Cardiac atrium fibroblast (primary cell): ENCODE data around the gene UBE2E1. TPM values are rescaled to one million over a fixed set of nuclear protein-coding genes. Genes with fewer than 3 reads are reported as not detected.

Source experiments
- total RNA-seq: library from RNA; depleted of rRNA; stranded (reverse); fragments of >200 nt; gene quantifications from 2 replicates; pipeline ENCODE4 v1.2.3, GENCODE V29; 2015

Gene UBE2E1
- 72.2 and 85.2 TPM in 2 replicates for total RNA-seq

DNA sequence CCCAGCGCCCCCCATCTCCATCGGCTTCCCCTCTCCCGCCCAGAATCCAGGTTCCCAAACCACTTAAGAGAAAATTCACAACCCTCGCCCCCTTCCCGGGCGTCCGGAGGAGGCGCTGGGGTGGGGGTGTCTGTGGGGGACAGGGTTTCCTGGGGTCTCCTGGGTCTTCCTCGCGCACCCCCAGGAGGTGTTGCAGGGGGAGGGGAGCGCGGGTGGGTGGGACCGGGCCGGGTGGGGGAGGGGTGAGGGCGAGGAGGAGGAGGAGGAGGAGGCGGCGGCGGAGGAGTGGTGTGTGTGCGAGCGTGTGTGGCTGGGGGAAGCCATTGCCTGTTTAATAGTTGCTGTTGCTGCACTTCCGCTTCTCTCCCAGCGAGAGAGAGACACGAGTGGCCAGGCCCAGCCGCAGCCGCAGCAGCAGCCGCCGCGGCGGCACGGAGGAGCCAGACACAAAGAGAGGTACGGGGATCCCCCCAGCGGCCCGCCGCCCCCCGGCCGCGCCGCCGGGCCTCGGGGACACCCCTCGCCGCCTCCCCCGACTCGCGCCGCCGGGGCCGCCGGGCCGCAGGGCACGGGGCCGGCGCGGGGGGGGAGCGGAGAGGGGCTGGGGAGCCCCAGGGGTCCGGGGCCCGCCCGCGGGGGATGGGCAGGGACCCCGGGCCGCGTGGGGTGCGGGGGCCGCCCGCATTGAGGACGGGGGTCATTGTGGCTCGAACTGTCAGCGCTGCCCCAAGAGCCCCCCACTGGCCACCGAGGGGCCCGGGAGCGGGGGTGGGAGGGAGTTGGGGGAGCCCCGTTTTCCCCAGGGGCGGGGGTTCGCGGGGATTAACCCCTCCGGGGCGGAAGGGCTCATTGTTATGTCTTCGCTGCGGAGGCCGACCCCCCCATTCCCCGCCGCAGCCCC lies at the start of gene UBE2E1:
Gene UBE2E1, plus strand, starts transcription at position 323 of the 901 bp plus-strand sequence. CDS start 1,315 bp downstream, outside the sequence.

DNA sequence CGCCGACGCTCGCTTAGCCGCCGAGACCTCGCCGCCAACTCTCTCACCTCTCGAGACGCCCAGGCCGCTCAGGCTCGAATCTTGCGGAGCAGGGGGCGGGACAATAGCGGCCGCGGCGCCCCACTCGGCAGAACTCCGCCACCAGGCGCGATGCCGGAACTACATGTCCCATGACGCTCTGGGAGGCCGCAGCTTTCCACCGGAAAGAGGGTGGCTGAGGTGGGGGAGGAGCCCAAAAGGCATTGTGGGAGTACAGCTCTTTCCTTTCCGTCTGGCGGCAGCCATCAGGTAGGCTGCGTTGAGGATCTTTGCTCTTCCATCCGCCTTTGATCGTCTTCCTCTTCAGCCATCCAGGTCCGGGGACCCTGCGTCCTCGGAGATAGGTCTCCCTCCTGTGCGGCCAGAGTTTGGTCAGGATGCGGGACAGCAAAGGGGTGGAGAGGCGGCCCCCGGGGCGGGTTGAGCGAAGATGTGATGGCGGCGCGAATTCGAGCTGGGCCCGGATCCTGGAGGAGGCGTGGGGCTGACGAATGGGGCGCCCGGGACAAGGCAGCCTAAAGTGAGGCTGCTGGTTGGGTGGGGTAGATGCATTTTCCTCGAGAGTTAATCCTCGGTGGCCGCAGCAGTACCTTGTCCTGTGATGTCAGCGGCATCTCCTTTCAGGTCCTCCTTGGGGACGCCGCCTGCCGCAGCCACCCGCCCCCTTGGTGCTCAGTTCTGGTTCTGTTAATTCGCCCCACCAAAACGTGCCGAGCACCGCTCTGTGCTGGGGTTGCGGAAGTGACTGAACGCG lies 111.3 kb downstream of the UBE2E1 start, which contains the start of the genes NKIRAS1 and RPL15:
Gene NKIRAS1, minus strand, starts transcription at position 105 of the 793 bp plus-strand sequence. CDS start 6,086 bp downstream, outside the sequence.
Gene RPL15, plus strand, starts transcription at position 247 of the 793 bp plus-strand sequence. CDS start 728 bp downstream, outside the sequence.

Other genes with a start within 250 kb of the UBE2E1 start
- gene NKIRAS1, start 111.0 kb downstream of the UBE2E1 start, total RNA-seq: 10.7 and 11.0 TPM in 2 replicates
- gene RPL15, start 111.2 kb downstream of the UBE2E1 start, total RNA-seq: 3,193 and 3,458 TPM in 2 replicates
- 6.7 and 7.5 TPM in 2 replicates for gene NR1D2, start 139.3 kb downstream of the UBE2E1 start, total RNA-seq